ENCODE results near the gene RCBTB2.
"Not testable (repeated sequence)": the region's sequence is repeated elsewhere in the genome, so short reads cannot be mapped to it uniquely, and the experiment has no call there.

Gene RCBTB2

GRCh38 chr13:48457578-48458242 lies 75.2 kb downstream of the RCBTB2 start:
- no peak for DNase-seq (ENCODE audit: low read depth)
- no peak for TF ChIP-seq CTCF (IDR thresholded peaks at IDR 0.05; ENCODE audit: insufficient read depth, low read depth, low read length, missing control alignments)
- no peak overlapping the region for H3K4me3 ChIP-seq (ENCODE audit: low read length)

- TF ChIP-seq CTCF (IDR thresholded peaks at IDR 0.05; ENCODE audit: insufficient read depth, low read depth, low read length, missing control alignments) = no peak
- H3K4me3 ChIP-seq (ENCODE audit: low read length) = no peak overlapping the region
- no peak for DNase-seq (ENCODE audit: low read depth)
Measured at GRCh38 chr13:48456546-48456945, 76.3 kb downstream of the RCBTB2 start.

GRCh38 chr13:48451196-48451595 lies 81.7 kb downstream of the RCBTB2 start:
- not testable (repeated sequence) for DNase-seq (ENCODE audit: low read depth); H3K4me3 ChIP-seq (ENCODE audit: low read length)

DNA sequence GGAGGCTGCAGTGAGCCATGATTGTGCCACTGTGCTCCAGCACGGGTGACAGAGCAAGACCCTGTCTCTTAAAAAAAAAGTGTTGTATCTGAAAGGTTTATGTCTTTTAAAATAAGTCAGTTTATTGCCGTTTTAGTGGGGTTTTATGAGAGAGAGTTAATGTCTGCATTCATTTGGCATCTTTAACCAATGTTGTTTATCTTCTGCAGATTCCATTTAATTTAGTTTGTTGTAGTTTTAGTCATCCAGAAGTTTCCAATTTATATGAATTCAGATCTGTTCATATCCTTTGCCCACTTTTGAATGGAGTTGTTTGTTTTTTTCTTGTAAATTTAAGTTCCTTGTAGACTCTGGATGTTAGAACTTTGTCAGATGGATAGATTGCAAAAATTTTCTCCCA lies 83.2 kb downstream of the RCBTB2 start:
- no peak overlapping the region for H3K4me3 ChIP-seq (ENCODE audit: low read length)
- no peak for TF ChIP-seq CTCF (IDR thresholded peaks at IDR 0.05; ENCODE audit: insufficient read depth, low read depth, low read length, missing control alignments)
- DNase-seq (ENCODE audit: low read depth) = no peak

DNA sequence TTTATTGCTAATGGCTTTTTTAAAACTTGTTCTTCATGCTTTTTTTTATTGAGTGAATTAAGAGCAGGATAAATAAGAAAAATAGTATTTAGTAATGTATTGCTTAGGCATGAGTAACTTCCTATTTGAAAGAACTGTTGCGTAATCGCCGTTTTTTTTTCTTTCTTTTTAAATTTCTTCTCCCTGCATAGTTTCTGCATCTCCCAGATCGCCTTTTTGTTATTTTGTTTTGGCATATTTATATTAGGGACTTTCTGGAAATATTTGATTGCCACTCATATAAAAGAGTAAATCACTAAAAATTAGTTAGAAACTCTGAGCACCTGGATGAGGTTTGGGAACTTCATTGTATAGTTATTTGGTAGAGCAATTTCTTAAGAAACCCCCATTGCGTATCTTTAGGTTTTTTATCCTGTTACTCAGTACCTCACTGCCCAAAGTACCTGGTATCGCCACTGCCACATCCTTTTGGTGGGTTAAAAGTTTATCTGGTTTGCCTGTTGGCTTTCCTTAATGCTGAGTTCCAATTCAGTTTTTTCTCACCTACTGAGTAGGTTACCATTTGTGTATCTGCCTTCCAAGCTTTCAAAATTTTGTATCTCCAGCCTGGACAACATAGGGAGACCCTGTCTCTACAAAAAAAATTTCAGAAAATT lies 83.8 kb downstream of the RCBTB2 start:
- peak; percentile 73 for DNase-seq (ENCODE audit: low read depth)
- no peak for TF ChIP-seq CTCF (IDR thresholded peaks at IDR 0.05; ENCODE audit: insufficient read depth, low read depth, low read length, missing control alignments)
- H3K4me3 ChIP-seq (ENCODE audit: low read length) = no peak overlapping the region

- no peak for TF ChIP-seq CTCF (IDR thresholded peaks at IDR 0.05; ENCODE audit: insufficient read depth, low read depth, low read length, missing control alignments)
- no peak overlapping the region for H3K4me3 ChIP-seq (ENCODE audit: low read length)
- DNase-seq (ENCODE audit: low read depth) = peak; percentile 51
Measured at GRCh38 chr13:48448285-48448958, 84.5 kb downstream of the RCBTB2 start.

GRCh38 chr13:48446464-48446863 lies 86.4 kb downstream of the RCBTB2 start:
- DNase-seq (ENCODE audit: low read depth) = peak; percentile 66
- TF ChIP-seq CTCF (IDR thresholded peaks at IDR 0.05; ENCODE audit: insufficient read depth, low read depth, low read length, missing control alignments) = no peak
- no peak overlapping the region for H3K4me3 ChIP-seq (ENCODE audit: low read length)

Measured in epithelial cell of esophagus (primary cell).